Measurements from ENCODE around the gene CISD1. TPM values are rescaled to one million over a fixed set of nuclear protein-coding genes. Genes with fewer than 3 reads are reported as not detected.

The CISD1 gene
- total and polyA plus RNA-seq, 9 of the 15 experiments (the other 6 are each of a cell fraction or from before 2014, with no cell fraction given), result 35.8 to 342 (median 118) TPM

- ChIA-PET CTCF (ENCODE audit: low intra/inter-chr PET ratio) (no interaction called here), POLR2A (no interaction called here)
- Histone ChIP-seq H3K9ac (ENCODE audit: insufficient read depth in 1 of 2, low read depth in 2 of 2, low read length in 2 of 2) (no peak overlapping the region), H2AFZ (ENCODE audit: low read depth, low read length) (peak overlapping the region; percentile 78), H3K79me2 (ENCODE audit: control insufficient read depth, insufficient read depth, low read length) (no peaks in the 10 kb centered on the region), H3K27me3 (ENCODE audit: control insufficient read depth in 2 of 2, insufficient read depth in 2 of 2, low read length in 2 of 2) (no peaks in the 10 kb centered on the region), H3K36me3 (ENCODE audit: control insufficient read depth, insufficient read depth, low read length) (no peaks in the 10 kb centered on the region), H3K27ac (ENCODE audit: extremely low read depth, low read depth, low read length) (peak overlapping the region; percentile 11; the same call in 1 of the 3 replicates), H3K9me1 (ENCODE audit: control insufficient read depth, insufficient read depth, low read length) (no peaks in the 10 kb centered on the region), H4K20me1 (replicated peaks; ENCODE audit: control insufficient read depth, insufficient read depth, low read length) (no peaks in the 10 kb centered on the region), H3K4me1 (replicated peaks in 1 of 2; ENCODE audit: control insufficient read depth in 2 of 2, insufficient read depth in 2 of 2, low read length in 2 of 2) (peaks cover 5 to 18% of the 10 kb centered on the region in 2 experiments; a peak in 4 of 5 replicates), H3K4me2 (ENCODE audit: insufficient read depth, low read length) (no peak overlapping the region), H3K9me3 (replicated peaks; ENCODE audit: control insufficient read depth, insufficient read depth, low read depth, low read length) (no peaks in the 10 kb centered on the region), H3K4me3 (no peak overlapping the region)
- intact Hi-C loops (cut with micrococcal nuclease), result loop anchor here (5.0 kb wide), 1 partner anchor 64 kb away; the partner anchor contains the start of gene TFAM
- ATAC-seq, result no peak
- DNase-seq (ENCODE audit: extremely low read depth in 1 of 4, low spot score in 3 of 4), result no peak
- TF ChIP-seq CTCF (IDR thresholded peaks at IDR 0.05 in 2 of 3, conservative IDR thresholded peaks at IDR 0.05 in 1 of 3; ENCODE audit: insufficient read depth in 2 of 3, low read depth in 1 of 3, low read length in 3 of 3), result peak in 1 of 3 experiments; percentile 1; a peak in 1 of 6 replicates
- 0 out of 2 replicates have a peak, but pooled peaks have one; percentile 7 for TF ChIP-seq GABPA (tag; conservative IDR thresholded peaks at IDR 0.05; ENCODE audit: low read depth)
- TF ChIP-seq, protein P1, sequence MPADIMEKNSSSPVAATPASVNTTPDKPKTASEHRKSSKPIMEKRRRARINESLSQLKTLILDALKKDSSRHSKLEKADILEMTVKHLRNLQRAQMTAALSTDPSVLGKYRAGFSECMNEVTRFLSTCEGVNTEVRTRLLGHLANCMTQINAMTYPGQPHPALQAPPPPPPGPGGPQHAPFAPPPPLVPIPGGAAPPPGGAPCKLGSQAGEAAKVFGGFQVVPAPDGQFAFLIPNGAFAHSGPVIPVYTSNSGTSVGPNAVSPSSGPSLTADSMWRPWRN (IDR thresholded peaks at IDR 0.05; ENCODE audit: low read depth), result no peak
- no peak for TF ChIP-seq NR2C2 (CRISPR knock-in tag; IDR thresholded peaks at IDR 0.05)
- peak; percentile 27; the same call in 1 of the 2 replicates for TF ChIP-seq NR2C2 (tag; IDR thresholded peaks at IDR 0.05)
- no peak for TF ChIP-seq HINFP (tag; conservative IDR thresholded peaks at IDR 0.05; ENCODE audit: low read depth)
- in situ Hi-C loops (cut with MboI), result no loop called here
- no TSS peak for BruUV-seq (replicated peaks)
- 17% methylated on average over 1 of the region's 1 CpG for WGBS (ENCODE audit: insufficient coverage, low coverage, missing lambda C conversion rate)
- no peak for FAIRE-seq
These were observed 53.9 kb downstream of the CISD1 start for GRCh38 chr10:58322835-58323209.
